Uterus (tissue), 4 donors: ENCODE data around the gene REV3L. TPM values are rescaled to one million over a fixed set of nuclear protein-coding genes. Genes with fewer than 3 reads are reported as not detected.

ENCODE experiments used
- DNase-seq, 2 donors: peaks; one replicate each; pipeline ENCODE4 v3.0.0-alpha.2; 2019 to 2020
- H3K27ac ChIP-seq, 2 donors: fragments of 200-600 bp; sonication (generic); 1 replicate in 1 of 2; 2 replicates in 1 of 2; pipeline ENCODE4 v1.5.1; 2016 to 2018
- H3K27me3 ChIP-seq, 2 donors: fragments of 200-600 bp; sonication (generic); one replicate each; pipeline ENCODE4 v1.5.1; 2018 to 2019; ENCODE audit warnings: control low read depth in 1 of 2
- H3K36me3 ChIP-seq, 2 donors: fragments of 200-600 bp; sonication (generic); one replicate each; pipeline ENCODE4 v1.5.1; 2019; ENCODE audit warnings: control low read depth in 1 of 2
- H3K4me1 ChIP-seq, 2 donors: fragments of 200-600 bp; sonication (generic); one replicate each; pipeline ENCODE4 v1.5.1; 2018 to 2019; ENCODE audit warnings: control low read depth in 1 of 2
- H3K4me3 ChIP-seq, 2 donors: fragments of 200-600 bp; sonication (generic); 1 replicate in 1 of 2; 2 replicates in 1 of 2; pipeline ENCODE4 v1.5.1; 2018 to 2019; ENCODE audit warnings: mild to moderate bottlenecking in 1 of 2
- H3K9me3 ChIP-seq, 2 donors: fragments of 200-600 bp; sonication (generic); one replicate each; pipeline ENCODE4 v1.5.1; 2019; ENCODE audit warnings: control low read depth in 1 of 2
- POLR2A ChIP-seq, 2 donors: fragments of 450-650 bp; IDR thresholded peaks; one replicate each; pipeline ENCODE4 v1.6.1; 2016; ENCODE audit warnings: antibody characterized with exemption in 2 of 2, mild to moderate bottlenecking in 1 of 2, moderate library complexity in 1 of 2
- intact Hi-C: fragments of 100-400 bp; cut with DNase I; formaldehyde crosslinking; loops from one replicate; pipeline ENCODE4 v1.15.1; 2023; ENCODE audit warnings: low total_unique reads
- total RNA-seq, 4 donors: library from RNA; depleted of rRNA in 3 of 4; stranded (reverse); fragments of >200 nt in 3 of 4; gene quantifications; one replicate each; pipeline versions ENCODE4 v1.1.0 to v1.2.4, GENCODE V29; 2014 to 2023
- TF ChIP-seq, protein P1 (sequence below), 4 experiments: fragments of 200-600 bp in 2 of 4; fragments of 450-650 bp in 2 of 4; sonication (generic) in 2 of 4; IDR thresholded peaks; one replicate each; pipeline ENCODE4 v1.5.1; 2016 to 2019; ENCODE audit warnings: antibody characterized with exemption in 4 of 4, mild to moderate bottlenecking in 2 of 4, moderate library complexity in 1 of 4
- donor health status: DM: yes; HTN: yes; CAD: no.

The REV3L gene
- total RNA-seq, 4 donors from 2014 or later: 67.9 to 318 (median 127) TPM

DNA sequence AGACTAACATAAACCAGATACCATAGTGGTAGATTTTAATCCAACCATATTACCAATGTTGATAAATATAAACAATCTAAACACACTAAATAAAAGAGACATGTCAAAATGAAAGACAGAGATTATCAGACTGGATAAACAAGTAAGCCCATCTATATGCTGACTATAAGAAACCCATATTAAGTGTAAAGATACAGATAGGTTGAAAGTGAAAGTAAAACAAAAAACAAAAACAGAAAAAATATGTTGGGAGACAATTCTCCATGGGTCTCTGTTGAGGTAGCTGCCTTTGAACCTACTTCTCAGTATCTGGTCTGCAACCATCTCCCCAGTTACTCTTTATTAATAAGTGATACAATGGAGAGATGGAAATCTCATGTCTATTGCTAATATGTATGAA is 21.2 kb downstream of the REV3L start:
- peak overlapping the region; percentile 20 to 25 for H3K27ac ChIP-seq
- no peak overlapping the region for H3K4me3 ChIP-seq
- H3K27me3 ChIP-seq: no peaks in the 10 kb centered on the region
- H3K4me1 ChIP-seq: no peaks in the 10 kb centered on the region
- peaks cover 0 to 3% of the 10 kb centered on the region in 2 donors for H3K9me3 ChIP-seq
- DNase-seq: no peak
- intact Hi-C loops: no loop called here
- TF ChIP-seq, protein P1, sequence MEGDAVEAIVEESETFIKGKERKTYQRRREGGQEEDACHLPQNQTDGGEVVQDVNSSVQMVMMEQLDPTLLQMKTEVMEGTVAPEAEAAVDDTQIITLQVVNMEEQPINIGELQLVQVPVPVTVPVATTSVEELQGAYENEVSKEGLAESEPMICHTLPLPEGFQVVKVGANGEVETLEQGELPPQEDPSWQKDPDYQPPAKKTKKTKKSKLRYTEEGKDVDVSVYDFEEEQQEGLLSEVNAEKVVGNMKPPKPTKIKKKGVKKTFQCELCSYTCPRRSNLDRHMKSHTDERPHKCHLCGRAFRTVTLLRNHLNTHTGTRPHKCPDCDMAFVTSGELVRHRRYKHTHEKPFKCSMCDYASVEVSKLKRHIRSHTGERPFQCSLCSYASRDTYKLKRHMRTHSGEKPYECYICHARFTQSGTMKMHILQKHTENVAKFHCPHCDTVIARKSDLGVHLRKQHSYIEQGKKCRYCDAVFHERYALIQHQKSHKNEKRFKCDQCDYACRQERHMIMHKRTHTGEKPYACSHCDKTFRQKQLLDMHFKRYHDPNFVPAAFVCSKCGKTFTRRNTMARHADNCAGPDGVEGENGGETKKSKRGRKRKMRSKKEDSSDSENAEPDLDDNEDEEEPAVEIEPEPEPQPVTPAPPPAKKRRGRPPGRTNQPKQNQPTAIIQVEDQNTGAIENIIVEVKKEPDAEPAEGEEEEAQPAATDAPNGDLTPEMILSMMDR (IDR thresholded peaks at IDR 0.05): no peak
- no peak for TF ChIP-seq POLR2A (IDR thresholded peaks at IDR 0.05)
- H3K36me3 ChIP-seq: no peaks in the 10 kb centered on the region

DNA sequence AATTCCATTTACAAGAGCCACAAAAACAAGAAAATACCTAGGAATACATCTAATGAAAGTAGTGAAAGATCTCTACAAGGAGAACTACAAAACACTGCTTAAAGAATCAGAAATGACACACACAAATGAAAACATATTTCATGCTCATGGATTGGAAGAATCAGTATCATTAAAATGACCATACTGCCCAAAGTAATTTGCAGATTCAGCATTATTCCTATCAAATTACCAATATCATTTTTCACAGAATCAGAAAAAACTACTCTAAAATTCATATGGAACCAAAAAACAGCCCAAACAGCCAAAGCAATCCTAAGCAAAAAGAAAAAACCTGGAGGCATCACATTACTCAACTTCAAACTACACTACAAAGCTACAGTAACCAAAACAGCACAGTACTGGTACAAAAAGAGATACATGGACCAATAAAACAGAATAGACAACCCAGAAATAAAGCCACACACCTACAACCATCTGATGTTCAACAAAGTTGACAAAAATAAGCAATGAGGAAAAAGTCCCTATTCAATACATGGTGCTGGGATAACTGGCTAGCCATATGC is 24.3 kb downstream of the REV3L start:
- no peaks in the 10 kb centered on the region for H3K4me1 ChIP-seq
- H3K27ac ChIP-seq: no peak overlapping the region
- intact Hi-C loops: no loop called here
- no peak for DNase-seq
- peaks cover 0 to 3% of the 10 kb centered on the region in 2 donors for H3K9me3 ChIP-seq
- TF ChIP-seq POLR2A (IDR thresholded peaks at IDR 0.05): no peak
- TF ChIP-seq, protein P1 (IDR thresholded peaks at IDR 0.05): no peak
- no peaks in the 10 kb centered on the region for H3K27me3 ChIP-seq
- no peaks in the 10 kb centered on the region for H3K36me3 ChIP-seq
- H3K4me3 ChIP-seq: no peak overlapping the region

DNA sequence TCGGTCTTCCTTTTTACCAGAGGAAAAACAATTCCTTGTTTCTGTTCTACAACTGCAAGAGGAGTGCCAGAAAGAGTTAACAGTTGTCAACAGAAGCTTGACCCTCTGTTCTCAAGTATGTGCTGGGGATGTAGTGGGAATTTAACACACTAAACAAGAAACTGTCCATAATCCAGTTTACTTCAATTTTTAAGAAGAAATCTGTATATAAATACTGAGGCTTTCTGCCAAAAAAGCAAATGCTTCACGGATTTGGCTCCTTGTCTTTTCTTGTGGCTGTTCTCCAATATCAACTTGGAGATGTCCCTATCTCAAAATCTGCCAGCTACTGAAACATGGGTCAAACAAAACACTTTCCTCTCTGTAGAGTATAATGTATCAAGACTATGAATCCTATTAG is 26.8 kb downstream of the REV3L start:
- H3K9me3 ChIP-seq: peaks cover 0 to 3% of the 10 kb centered on the region in 2 donors
- H3K4me1 ChIP-seq: no peaks in the 10 kb centered on the region
- H3K27ac ChIP-seq: no peak overlapping the region
- no peaks in the 10 kb centered on the region for H3K27me3 ChIP-seq
- no peak for DNase-seq
- no peak for TF ChIP-seq POLR2A (IDR thresholded peaks at IDR 0.05)
- TF ChIP-seq, protein P1 (IDR thresholded peaks at IDR 0.05): no peak
- intact Hi-C loops: no loop called here
- no peaks in the 10 kb centered on the region for H3K36me3 ChIP-seq
- H3K4me3 ChIP-seq: no peak overlapping the region

DNA sequence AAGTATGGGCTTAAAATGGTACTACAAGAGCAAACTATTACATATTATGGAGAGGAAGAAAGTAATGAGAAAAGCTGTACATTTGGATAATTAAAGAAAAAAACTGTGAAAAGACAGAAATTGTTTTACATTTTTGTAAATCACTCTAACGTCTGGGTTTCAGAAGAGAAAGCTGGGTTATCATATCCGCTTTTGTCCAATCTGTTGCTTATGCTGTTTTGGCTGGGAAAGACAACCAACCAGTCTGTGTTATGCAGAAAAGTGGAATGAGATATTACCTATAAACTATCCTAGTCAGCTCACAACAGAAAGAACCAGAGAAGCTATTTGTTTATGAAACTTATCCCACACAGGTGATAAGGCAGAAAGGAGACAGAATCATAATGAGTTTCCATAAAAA is 32.4 kb downstream of the REV3L start:
- Histone ChIP-seq H3K4me1 (peaks cover 0 to 11% of the 10 kb centered on the region in 2 donors), H3K9me3 (no peaks in the 10 kb centered on the region), H3K4me3 (no peak overlapping the region), H3K27me3 (no peaks in the 10 kb centered on the region), H3K36me3 (no peaks in the 10 kb centered on the region), H3K27ac (peak overlapping the region in 1 of 2 donors; percentile 20)
- intact Hi-C loops: no loop called here
- TF ChIP-seq, protein P1 (IDR thresholded peaks at IDR 0.05): no peak
- TF ChIP-seq POLR2A (IDR thresholded peaks at IDR 0.05): no peak
- DNase-seq: no peak

DNA sequence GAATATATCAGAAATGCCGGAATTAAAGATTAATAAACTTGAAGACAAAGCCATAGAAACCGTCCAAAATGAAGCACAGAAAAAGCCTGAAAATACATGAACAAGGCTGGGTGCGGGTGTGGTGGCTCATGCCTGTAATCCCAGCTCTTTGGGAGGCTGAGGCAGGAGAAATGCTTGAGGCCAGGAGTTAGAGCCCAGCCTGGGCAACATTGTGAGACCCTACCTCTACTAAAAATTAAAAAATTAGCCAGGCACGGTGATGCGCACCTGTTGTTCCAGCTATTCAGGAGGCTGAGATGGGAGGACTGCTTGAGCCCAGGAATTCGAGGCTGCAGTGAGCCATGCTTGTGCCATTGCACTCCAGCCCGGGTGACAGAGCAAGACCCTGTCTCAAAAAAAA is 32.9 kb downstream of the REV3L start:
- Histone ChIP-seq H3K27me3 (no peaks in the 10 kb centered on the region), H3K4me1 (peaks cover 0 to 11% of the 10 kb centered on the region in 2 donors), H3K9me3 (no peaks in the 10 kb centered on the region), H3K4me3 (no peak overlapping the region), H3K36me3 (no peaks in the 10 kb centered on the region), H3K27ac (peak overlapping the region in 1 of 2 donors; percentile 24)
- intact Hi-C loops: no loop called here
- TF ChIP-seq, protein P1 (IDR thresholded peaks at IDR 0.05): no peak
- no peak for TF ChIP-seq POLR2A (IDR thresholded peaks at IDR 0.05)
- no peak for DNase-seq
